Nephron (organoid): Measurements from ENCODE around the gene DCAF17.

Source experiments
- H3K27ac Mint-ChIP-seq, 3 experiments: 2 replicates each; pipeline ENCODE4 v1.8.0; 2020; ENCODE audit warnings: mixed read lengths in 3 of 3, mild to moderate bottlenecking in 2 of 3, moderate library complexity in 1 of 3
- H3K27me3 Mint-ChIP-seq: 2 replicates; pipeline ENCODE4 v1.8.0; 2021; ENCODE audit warnings: low read depth, mild to moderate bottlenecking, moderate library complexity, mixed read lengths
- H3K36me3 Mint-ChIP-seq: 2 replicates; pipeline ENCODE4 v1.8.0; 2020; ENCODE audit warnings: low read depth, mixed read lengths
- H3K4me1 Mint-ChIP-seq: 2 replicates; pipeline ENCODE4 v1.8.0; 2020; ENCODE audit warnings: mixed read lengths
- H3K4me3 Mint-ChIP-seq, 3 experiments: 2 replicates each; pipeline ENCODE4 v1.8.0; 2020; ENCODE audit warnings: mild to moderate bottlenecking in 3 of 3, mixed read lengths in 3 of 3, moderate library complexity in 2 of 3
- H3K9me3 Mint-ChIP-seq: 2 replicates; pipeline ENCODE4 v1.8.0; 2020; ENCODE audit warnings: mixed read lengths
- TF ChIP-seq, protein P1 (sequence below), 3 experiments: fragments of 200-600 bp; sonication (generic); IDR thresholded peaks; one replicate each; pipeline ENCODE4 v1.5.0; 2021; ENCODE audit warnings: antibody characterized with exemption in 3 of 3; ENCODE audit not compliant: unreplicated experiment in 3 of 3

The DCAF17 gene, protein sequence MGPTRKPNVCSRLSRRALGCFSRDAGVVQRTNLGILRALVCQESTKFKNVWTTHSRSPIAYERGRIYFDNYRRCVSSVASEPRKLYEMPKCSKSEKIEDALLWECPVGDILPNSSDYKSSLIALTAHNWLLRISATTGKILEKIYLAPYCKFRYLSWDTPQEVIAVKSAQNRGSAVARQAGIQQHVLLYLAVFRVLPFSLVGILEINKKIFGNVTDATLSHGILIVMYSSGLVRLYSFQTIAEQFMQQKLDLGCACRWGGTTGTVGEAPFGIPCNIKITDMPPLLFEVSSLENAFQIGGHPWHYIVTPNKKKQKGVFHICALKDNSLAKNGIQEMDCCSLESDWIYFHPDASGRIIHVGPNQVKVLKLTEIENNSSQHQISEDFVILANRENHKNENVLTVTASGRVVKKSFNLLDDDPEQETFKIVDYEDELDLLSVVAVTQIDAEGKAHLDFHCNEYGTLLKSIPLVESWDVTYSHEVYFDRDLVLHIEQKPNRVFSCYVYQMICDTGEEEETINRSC

DNA sequence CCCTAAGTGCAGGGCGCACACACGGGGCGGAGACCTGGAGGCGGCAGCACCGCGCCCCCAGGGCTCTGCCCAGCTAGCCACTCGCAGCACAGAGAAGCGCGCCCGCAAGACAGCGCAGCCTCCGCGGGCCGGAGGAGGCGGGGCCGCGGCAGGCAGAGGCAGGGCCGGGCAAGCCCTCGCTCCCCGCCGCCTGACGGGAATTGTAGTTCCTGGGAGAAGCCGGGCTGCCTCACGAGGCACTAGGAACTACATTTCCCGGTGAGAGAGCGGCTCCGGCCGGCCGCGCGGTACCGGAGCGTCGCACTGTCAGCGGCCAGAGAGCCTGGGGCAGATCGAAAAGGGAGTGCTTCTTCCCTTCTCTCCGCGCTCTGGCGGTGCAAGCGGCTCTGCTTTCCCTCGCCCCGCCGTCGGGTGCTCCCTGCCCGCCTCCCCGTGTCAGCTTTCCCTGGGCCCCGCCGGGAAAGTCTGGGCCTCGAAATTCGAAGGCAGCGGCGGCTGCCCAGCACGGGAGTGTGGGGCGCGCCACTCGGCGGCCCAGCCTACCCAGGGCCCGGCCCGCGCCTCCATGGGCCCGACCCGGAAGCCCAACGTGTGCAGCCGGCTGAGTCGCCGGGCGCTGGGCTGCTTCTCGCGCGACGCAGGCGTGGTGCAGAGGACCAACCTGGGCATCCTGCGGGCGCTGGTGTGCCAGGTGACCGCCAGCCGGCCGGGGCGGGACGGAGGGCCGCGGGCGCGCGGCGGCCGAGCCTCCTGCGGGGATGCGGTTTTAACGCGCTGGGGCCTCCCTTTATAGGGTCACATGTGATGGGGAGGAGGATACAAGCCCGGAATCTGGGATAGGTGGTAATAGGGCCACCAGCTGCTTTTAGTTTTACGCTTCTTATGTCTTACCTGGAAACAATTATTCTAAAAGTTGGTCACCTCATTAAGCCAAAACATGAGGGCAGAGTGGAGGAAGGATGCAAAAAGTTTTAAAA, at the start of gene DCAF17:
TSS of gene DCAF17 (plus strand) at position 214 of the 977 bp plus-strand sequence. CDS start at position 566, 352 bp downstream.
- TF ChIP-seq, protein P1, sequence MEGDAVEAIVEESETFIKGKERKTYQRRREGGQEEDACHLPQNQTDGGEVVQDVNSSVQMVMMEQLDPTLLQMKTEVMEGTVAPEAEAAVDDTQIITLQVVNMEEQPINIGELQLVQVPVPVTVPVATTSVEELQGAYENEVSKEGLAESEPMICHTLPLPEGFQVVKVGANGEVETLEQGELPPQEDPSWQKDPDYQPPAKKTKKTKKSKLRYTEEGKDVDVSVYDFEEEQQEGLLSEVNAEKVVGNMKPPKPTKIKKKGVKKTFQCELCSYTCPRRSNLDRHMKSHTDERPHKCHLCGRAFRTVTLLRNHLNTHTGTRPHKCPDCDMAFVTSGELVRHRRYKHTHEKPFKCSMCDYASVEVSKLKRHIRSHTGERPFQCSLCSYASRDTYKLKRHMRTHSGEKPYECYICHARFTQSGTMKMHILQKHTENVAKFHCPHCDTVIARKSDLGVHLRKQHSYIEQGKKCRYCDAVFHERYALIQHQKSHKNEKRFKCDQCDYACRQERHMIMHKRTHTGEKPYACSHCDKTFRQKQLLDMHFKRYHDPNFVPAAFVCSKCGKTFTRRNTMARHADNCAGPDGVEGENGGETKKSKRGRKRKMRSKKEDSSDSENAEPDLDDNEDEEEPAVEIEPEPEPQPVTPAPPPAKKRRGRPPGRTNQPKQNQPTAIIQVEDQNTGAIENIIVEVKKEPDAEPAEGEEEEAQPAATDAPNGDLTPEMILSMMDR (IDR thresholded peaks at IDR 0.05; ENCODE audit: unreplicated experiment in 3 of 3), result no peak
- H3K4me1 Mint-ChIP-seq, result peaks cover 35% of the 10 kb centered on the region
- peak within 1 kb of the TSS; percentile 92 to 95 (median 95) for H3K27ac Mint-ChIP-seq
- peaks cover 40% of the 10 kb centered on the region for H3K36me3 Mint-ChIP-seq
- peaks cover 4% of the 10 kb centered on the region for H3K9me3 Mint-ChIP-seq
- H3K4me3 Mint-ChIP-seq, result peak within 1 kb of the TSS; percentile 87 to 95 (median 91)
- no peaks in the 10 kb centered on the region for H3K27me3 Mint-ChIP-seq

DNA sequence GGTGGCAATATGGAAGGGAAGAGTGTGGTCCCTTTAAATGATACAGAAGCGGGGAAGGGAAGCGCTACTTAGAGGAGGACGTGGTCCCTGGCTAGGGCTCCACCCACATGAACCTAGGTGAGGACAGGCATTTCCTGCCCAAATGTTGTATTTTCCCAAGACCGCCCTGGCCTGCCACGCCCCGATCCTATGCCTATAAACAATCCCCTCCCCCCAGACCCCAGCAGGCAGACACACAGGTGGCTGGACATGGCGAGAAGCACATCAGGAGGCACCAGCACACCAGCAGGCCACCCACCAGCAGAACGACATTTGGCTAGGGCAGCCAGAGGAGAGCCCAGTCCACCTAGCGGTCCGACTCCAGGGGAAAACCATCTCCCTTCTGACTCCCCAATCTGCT, 47.4 kb upstream of the DCAF17 start:
- Mint-ChIP-seq H3K27me3 (no peaks in the 10 kb centered on the region), H3K4me3 (no peak overlapping the region), H3K4me1 (peaks cover 5% of the 10 kb centered on the region), H3K36me3 (peaks cover 14% of the 10 kb centered on the region), H3K27ac (no peak overlapping the region), H3K9me3 (peaks cover 3% of the 10 kb centered on the region)
- TF ChIP-seq, protein P1 (IDR thresholded peaks at IDR 0.05; ENCODE audit: unreplicated experiment in 3 of 3), result no peak

DNA sequence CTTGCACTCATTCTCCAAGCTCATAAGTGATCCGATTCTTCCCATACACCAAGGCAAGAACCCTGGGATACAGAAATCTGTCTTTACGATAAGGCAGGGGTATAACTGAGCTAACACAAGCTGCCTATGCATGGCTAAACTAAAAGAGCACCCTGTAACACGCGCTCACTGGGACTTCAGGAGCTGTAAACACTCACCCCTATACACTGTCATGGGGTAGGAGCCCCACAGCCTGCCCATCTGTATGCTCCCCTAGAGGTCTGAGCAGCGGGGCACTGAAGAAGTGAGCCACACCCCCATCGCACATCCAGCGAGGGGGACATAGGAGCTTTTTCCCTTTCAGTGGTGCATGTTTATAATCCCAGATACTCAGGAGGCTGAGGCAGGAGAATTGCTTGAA, 47.0 kb upstream of the DCAF17 start:
- H3K9me3 Mint-ChIP-seq, result peaks cover 3% of the 10 kb centered on the region
- no peaks in the 10 kb centered on the region for H3K27me3 Mint-ChIP-seq
- H3K4me3 Mint-ChIP-seq, result no peak overlapping the region
- peaks cover 5% of the 10 kb centered on the region for H3K4me1 Mint-ChIP-seq
- TF ChIP-seq, protein P1 (IDR thresholded peaks at IDR 0.05; ENCODE audit: unreplicated experiment in 3 of 3), result no peak
- H3K27ac Mint-ChIP-seq, result no peak overlapping the region
- peaks cover 13% of the 10 kb centered on the region for H3K36me3 Mint-ChIP-seq

DNA sequence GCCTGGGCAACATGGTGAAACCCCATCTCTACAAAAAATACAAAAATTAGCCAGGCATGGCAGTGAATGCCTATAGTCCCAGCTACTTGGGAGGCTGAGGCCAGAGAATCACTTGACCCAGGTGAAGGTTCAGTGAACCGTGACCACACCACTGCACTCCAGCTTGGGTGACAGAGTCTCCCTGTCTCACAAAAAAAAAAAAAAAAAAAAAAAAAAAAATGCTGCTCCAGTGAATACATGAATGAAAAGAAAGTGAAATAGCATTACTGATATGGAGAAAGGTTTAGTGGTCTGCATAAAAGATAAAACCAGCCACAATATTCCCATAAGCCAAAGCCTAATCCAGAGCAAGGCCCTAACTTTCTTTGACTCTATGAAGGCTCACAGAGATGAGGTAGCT, 44.7 kb upstream of the DCAF17 start:
- peaks cover 5% of the 10 kb centered on the region for H3K4me1 Mint-ChIP-seq
- TF ChIP-seq, protein P1 (IDR thresholded peaks at IDR 0.05; ENCODE audit: unreplicated experiment in 3 of 3), result no peak
- no peak overlapping the region for H3K4me3 Mint-ChIP-seq
- H3K27ac Mint-ChIP-seq, result no peak overlapping the region
- H3K36me3 Mint-ChIP-seq, result peaks cover 4% of the 10 kb centered on the region
- no peaks in the 10 kb centered on the region for H3K9me3 Mint-ChIP-seq
- no peaks in the 10 kb centered on the region for H3K27me3 Mint-ChIP-seq

DNA sequence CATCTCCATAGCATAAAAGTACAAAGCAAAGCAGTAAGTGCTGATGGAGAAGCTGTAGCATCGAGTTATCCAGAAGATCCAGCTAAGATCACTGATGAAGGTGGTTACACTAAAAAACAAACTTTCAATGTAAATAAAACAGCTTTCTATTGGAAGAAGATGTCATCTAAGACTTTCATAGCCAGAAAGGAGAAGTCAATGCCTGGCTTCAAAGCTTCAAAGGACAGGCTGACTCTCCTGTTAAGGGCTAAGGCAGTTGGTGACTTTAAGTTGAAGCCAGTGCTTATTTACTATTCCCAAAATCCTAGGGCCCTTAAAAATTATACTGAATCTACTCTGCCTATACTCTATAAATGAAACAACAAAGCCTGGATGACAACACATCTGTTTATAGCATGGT, 44.2 kb upstream of the DCAF17 start:
- no peak overlapping the region for H3K4me3 Mint-ChIP-seq
- no peak overlapping the region for H3K27ac Mint-ChIP-seq

More for the DNA sequence above, 44.2 kb upstream of the DCAF17 start:
- Mint-ChIP-seq H3K4me1 (peaks cover 5% of the 10 kb centered on the region), H3K27me3 (no peaks in the 10 kb centered on the region), H3K9me3 (no peaks in the 10 kb centered on the region), H3K36me3 (peaks cover 4% of the 10 kb centered on the region)
- TF ChIP-seq, protein P1 (IDR thresholded peaks at IDR 0.05; ENCODE audit: unreplicated experiment in 3 of 3), result no peak
